Fibroblast of mammary gland (primary cell): Measurements from ENCODE around the gene CD160.
A peak's percentile ranks its signal among the peaks of the same experiment; 100 is the strongest.
"Not testable (repeated sequence)": the region's sequence is repeated elsewhere in the genome, so short reads cannot be mapped to it uniquely, and the experiment has no call there.

Source experiments
- DNase-seq: peaks from one replicate; pipeline ENCODE4 v3.0.0-alpha.2; 2010; ENCODE audit warnings: low read depth
- H3K4me3 ChIP-seq: 2 replicates; pipeline ENCODE4 v1.5.1; 2011; ENCODE audit warnings: low read depth, mild to moderate bottlenecking, low read length, moderate library complexity; ENCODE audit not compliant: control insufficient read depth
- TF ChIP-seq, protein P1 (sequence below): conservative IDR thresholded peaks from 2 replicates; pipeline ENCODE4 v1.5.1; 2011; ENCODE audit warnings: low read depth, low read length, inconsistent platforms; ENCODE audit not compliant: control insufficient read depth, insufficient read depth

CD160 gene

DNA sequence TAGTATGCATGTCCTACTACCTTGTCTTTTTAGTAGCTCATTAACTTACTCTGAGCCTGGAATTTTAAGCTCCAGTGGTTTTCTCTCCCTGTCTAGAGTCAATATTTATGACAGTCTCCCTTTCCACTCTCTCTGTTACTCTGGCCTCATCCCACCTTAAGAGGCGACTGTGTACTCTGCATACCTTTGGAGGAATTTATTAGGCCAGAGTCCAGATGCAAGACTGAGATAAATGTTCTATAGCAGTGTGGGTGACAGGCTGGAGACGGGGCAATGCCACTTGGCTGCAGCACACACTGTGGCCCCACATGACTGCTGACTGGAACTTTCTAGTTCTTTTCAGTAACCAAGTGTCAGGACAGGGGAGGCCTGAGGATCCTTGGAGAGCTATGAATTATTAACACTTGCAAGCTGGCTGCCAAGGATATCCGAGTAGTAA lies 8.1 kb upstream of the CD160 start:
- DNase-seq = no peak
- H3K4me3 ChIP-seq = no peak overlapping the region
- TF ChIP-seq, protein P1, sequence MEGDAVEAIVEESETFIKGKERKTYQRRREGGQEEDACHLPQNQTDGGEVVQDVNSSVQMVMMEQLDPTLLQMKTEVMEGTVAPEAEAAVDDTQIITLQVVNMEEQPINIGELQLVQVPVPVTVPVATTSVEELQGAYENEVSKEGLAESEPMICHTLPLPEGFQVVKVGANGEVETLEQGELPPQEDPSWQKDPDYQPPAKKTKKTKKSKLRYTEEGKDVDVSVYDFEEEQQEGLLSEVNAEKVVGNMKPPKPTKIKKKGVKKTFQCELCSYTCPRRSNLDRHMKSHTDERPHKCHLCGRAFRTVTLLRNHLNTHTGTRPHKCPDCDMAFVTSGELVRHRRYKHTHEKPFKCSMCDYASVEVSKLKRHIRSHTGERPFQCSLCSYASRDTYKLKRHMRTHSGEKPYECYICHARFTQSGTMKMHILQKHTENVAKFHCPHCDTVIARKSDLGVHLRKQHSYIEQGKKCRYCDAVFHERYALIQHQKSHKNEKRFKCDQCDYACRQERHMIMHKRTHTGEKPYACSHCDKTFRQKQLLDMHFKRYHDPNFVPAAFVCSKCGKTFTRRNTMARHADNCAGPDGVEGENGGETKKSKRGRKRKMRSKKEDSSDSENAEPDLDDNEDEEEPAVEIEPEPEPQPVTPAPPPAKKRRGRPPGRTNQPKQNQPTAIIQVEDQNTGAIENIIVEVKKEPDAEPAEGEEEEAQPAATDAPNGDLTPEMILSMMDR = no peak

DNA sequence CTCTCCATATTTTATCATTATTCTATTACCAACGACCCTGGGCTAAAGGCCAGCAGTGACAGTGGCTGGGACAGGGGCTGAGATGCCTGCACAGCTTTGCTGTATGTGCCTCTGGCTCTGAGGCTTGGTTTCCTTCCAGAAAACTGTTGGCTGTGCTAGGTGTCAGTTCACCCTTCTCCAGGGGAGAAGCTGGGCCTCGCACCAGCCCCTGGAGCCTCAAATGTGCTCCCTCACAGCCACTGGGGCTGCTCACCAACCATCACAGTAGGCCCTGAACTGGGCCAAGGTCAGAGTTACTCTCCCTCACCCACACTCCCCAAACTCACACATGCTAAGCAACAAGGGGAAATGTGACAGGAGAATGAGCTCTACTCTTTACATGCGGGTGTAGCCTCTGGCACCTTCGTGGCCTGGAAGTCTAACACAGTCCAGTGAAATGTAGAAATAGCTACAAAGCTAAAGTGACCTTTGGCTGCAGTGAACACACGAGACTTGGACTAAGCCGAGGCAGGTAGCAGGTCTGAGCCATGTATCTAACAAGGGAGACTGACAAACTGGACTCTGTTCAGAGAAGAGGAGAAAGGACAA lies 4.7 kb upstream of the CD160 start:
- TF ChIP-seq, protein P1 = no peak
- no peak for DNase-seq
- no peak overlapping the region for H3K4me3 ChIP-seq

DNA sequence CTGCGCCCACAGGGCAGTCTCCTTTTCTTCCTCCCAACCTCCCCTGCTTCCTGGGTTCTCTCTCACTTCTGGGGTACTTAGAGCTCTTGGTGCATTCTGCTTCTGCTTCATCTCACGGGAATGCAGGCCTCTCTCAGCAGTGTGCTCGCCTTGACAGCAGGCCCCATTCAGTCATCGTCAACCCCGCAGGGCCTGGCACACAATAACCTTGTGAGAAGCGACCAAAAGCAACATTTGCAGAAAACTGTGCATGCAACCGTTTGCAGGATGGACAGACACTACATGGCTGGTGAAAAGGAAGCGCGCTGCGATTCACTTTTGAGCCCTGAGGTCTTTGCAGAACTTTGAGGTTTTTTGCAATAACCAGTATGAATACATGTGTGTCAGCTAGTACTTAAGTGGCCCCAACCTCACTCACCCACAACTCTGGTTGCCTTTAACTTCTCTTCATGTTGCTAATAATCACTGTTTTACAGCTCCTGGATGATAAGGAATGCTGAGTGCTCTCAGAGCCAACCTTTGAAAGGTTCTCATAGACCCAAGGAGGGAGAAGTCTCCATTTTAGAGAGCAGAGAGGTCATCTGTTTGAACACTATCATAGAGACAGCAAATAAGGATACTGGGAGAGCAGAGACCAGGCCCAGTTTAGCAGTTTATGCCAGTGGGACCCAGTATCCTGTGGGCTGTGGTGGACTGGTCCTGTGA lies 2.5 kb upstream of the CD160 start:
- TF ChIP-seq, protein P1 = no peak
- no peak overlapping the region for H3K4me3 ChIP-seq
- no peak for DNase-seq

DNA sequence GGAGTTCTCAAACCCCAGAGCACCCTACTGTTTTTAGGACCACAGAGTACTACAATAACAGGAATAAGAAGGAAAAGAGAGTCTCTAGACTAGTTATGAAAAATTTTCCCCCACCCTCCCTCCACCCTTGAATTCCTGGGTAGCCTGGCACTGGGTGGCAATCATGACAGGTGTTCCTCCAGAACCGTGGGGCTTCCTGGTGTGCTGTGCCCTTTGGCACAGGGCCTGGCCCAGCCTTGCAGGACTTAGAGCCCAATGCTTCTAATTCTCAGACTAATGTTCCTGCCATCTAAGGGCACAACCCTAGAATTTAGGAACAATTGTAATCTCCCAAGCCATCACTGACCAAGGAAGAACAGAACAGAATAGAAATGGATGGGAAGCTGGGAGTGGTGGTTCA lies 1.5 kb upstream of the CD160 start:
- no peak for DNase-seq
- TF ChIP-seq, protein P1 = no peak
- no peak overlapping the region for H3K4me3 ChIP-seq

DNA sequence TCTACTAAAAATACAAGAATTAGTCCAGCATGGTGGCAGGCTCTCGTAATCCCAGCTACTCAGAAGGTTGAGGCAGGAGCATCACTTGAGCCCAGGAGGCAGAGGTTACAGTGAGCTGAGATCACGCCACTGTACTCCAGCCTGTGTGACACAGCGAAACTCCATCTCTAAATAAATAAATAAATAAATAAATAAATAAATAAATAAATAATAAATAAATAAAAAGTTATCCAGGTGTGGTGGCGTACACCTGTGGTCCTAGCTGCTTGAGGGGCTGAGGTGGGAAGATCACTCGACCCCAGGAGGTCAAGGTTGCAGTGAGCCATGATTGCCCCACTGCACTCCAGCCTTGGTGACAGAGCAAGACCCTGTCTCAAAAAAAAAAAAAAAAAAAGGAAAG lies 834 bp upstream of the CD160 start:
- DNase-seq, H3K4me3 ChIP-seq: not testable (repeated sequence)

DNA sequence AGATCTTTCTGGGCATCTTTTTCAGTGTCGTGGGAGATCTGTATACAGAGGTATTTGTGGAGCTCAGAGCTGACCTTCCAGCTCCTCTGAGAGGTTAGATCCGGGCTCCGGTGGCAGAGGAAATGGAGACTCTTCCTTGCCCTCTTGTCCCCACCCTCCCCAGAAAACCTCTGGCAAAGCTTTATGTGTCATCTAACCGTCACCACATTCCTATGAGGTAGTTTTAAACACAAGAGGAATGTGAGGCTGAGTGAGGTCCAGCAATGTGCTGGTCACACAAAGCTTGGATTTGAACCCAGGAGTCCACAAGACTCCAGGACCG lies 1.2 kb downstream of the CD160 start:
- DNase-seq = peak; percentile 84
- no peak overlapping the region for H3K4me3 ChIP-seq
- TF ChIP-seq, protein P1 = no peak

DNA sequence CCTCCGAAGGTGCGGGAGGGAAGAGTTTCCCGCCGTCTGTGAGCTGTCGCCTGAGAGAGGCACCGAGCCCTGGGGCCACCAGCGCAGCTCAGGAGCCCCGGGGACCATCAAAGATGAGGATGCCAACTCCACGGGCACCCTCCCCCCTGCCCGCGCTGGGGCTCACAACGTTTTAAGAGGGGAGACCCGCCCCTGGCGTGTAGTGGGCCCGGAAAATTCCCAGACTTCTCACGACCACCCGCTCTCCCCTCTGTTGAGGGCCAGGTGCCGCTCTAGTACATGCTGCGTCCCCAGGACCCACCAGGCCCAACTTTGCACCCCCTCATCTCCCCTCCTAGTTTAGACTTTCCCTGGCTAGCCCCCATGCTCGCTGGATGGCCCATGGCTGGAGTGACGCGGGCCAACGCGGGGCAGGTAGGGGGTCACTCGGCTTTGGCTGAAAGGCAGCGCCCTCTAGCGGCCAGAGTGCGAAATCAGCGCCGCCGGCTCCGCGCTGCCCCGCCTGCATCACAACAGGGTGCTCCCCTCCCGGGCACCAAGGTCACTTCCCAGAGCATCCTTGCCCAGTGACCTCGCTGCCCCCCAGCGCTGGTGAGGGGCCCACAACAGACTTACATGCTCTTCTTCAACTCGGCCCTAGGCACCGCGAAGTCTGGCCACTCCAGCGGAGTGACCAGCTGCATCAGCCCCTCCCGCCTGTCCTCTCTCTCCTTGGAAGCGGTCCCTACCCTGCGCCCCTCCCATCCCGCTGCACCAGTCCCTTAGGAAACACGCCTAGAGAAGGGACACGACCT lies 1.8 kb downstream of the CD160 start:
- peak; percentile 55 for DNase-seq
- TF ChIP-seq, protein P1 = peak; percentile 68
- H3K4me3 ChIP-seq = peak overlapping the region; percentile 41

DNA sequence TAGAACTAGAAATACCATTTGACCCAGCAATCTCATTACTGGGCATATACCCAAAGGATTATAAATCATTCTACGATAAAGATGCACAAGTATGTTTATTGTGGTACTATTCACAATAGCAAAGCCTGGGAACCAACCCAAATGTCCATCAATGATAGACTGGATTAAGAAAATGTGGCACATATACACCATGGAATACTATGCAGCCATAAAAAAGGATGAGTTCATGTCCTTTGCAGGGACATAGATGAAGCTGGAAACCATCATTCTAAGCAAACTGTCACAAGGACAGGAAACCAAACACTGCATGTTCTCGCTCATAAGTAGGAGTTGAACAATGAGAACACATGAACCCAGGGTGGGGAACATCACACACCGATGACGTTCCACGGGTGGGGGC lies 6.9 kb downstream of the CD160 start:
- not testable (repeated sequence) for H3K4me3 ChIP-seq, DNase-seq
